ENCODE measurements around the gene NOP16.

- TF ChIP-seq CTCF (IDR thresholded peaks at IDR 0.05) (no peak), POLR2AphosphoS5 (IDR thresholded peaks at IDR 0.05) (no peak)
Measured at GRCh38 chr5:176412517-176413254, 24.3 kb upstream of the NOP16 start.
